ENCODE data around the gene RTN4RL2. TPM values are rescaled to one million over a fixed set of nuclear protein-coding genes. Genes with fewer than 3 reads are reported as not detected.

RTN4RL2 gene
- total RNA-seq, 1 experiment from 2014 or later = 15.5 TPM

DNA sequence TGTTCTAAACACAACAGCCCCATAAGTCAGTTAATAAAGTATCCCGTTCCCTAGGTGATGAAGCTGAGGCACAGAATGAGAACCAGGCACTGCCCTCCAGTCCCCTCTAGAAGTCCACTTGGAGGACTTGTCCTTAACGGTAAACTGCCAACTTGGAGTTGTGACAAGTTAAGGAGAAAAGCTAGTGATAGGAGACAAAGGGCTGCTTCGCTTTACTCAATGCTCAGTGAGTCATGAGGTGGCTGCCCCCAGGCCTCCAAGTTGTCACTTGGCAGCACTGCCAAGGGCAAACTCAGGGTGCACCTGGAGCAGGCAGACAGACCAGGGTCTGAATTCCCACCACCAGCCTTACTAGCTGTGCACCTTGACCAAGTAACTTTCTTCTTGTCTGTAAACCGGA lies 41.6 kb downstream of the RTN4RL2 start (continued):
- TF ChIP-seq RORB (CRISPR knock-in tag; IDR thresholded peaks at IDR 0.05) = no peak
- no peak for TF ChIP-seq PRDM15 (CRISPR knock-in tag; IDR thresholded peaks at IDR 0.05)
- no peak for TF ChIP-seq ZNF232 (CRISPR knock-in tag; IDR thresholded peaks at IDR 0.05)
- no peak for TF ChIP-seq ZNF396 (CRISPR knock-in tag; IDR thresholded peaks at IDR 0.05; ENCODE audit: borderline replicate concordance)
- TF ChIP-seq, protein P1, sequence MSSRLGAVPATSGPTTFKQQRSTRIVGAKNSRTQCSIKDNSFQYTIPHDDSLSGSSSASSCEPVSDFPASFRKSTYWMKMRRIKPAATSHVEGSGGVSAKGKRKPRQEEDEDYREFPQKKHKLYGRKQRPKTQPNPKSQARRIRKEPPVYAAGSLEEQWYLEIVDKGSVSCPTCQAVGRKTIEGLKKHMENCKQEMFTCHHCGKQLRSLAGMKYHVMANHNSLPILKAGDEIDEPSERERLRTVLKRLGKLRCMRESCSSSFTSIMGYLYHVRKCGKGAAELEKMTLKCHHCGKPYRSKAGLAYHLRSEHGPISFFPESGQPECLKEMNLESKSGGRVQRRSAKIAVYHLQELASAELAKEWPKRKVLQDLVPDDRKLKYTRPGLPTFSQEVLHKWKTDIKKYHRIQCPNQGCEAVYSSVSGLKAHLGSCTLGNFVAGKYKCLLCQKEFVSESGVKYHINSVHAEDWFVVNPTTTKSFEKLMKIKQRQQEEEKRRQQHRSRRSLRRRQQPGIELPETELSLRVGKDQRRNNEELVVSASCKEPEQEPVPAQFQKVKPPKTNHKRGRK (CRISPR knock-in tag; IDR thresholded peaks at IDR 0.05; ENCODE audit: borderline replicate concordance) = no peak
- TF ChIP-seq ZNF263 (CRISPR knock-in tag; IDR thresholded peaks at IDR 0.05; ENCODE audit: low read depth) = no peak
- TF ChIP-seq, protein P2, sequence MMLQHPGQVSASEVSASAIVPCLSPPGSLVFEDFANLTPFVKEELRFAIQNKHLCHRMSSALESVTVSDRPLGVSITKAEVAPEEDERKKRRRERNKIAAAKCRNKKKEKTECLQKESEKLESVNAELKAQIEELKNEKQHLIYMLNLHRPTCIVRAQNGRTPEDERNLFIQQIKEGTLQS (CRISPR knock-in tag; conservative IDR thresholded peaks at IDR 0.05) = no peak

DNA sequence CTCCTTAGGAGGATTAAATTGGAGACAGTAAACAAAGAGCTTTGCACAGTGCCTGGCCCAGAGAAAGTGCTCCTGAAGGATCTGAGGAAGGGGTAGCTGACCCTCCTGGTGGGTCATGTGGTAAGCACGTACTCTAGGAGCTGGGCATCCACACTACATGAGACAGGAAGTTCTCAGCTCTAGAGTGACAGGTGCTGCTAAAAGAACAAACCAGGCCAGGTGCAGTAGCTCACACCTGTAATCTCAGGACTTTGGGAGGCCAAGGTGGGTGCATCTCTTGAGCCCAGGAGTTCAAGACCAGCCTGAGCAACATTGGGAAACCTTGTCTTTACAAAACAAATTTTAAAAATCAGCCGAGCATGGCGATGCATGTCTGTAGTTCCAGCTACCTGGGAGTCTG lies 42.0 kb downstream of the RTN4RL2 start:
- ATAC-seq (no peak), DNase-seq (ENCODE audit: low spot score) (no peak)
- H3K27ac Mint-ChIP-seq = 0 out of 2 replicates have a peak overlapping the region, but pooled peaks have one; percentile 15
- no peaks in the 10 kb centered on the region for H3K9me3 Mint-ChIP-seq
- peaks cover 6% of the 10 kb centered on the region for H3K36me3 Mint-ChIP-seq
- no peak for TF ChIP-seq ZNF671 (CRISPR knock-in tag; IDR thresholded peaks at IDR 0.05)
- no peak overlapping the region for H3K4me3 Mint-ChIP-seq
- ChIA-PET CTCF (interaction anchor here (0.7 to 4.8 kb wide), 10 partner anchors 10 to 284 kb away, joined by 3 to 66 read pairs (median 4); partner anchors contain the start of genes RTN4RL2 and SLC43A1), POLR2A (interaction anchor here (0.5 to 1.3 kb wide), 3 partner anchors 13 to 137 kb away, joined by 3 to 4 read pairs (median 4); partner anchors contain the start of gene SLC43A1)
- peaks cover 40% of the 10 kb centered on the region for H3K4me1 Mint-ChIP-seq
- H3K27me3 Mint-ChIP-seq (ENCODE audit: low read depth) = no peaks in the 10 kb centered on the region; the same call in 1 of the 2 replicates

DNA sequence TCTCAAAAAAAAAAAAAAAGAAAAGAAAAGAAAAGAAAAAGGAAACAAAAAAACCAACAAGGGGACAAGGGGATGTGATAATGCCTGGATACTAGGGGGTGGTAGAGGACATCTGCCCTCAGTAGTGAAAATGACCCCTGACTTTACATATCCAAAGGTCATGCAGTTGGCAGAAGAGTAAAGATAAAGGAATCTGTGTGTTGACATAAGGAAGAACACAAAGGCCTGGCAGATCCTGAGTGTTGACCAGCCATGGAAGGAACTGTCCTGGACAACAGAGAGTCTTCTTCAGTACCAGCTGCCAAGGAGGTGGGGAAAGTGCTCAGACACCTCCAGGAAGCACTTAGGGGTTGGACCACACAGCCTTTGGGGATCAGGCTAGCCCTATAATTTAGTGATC lies 42.5 kb downstream of the RTN4RL2 start:
- H3K9me3 Mint-ChIP-seq = no peaks in the 10 kb centered on the region
- peaks cover 40% of the 10 kb centered on the region for H3K4me1 Mint-ChIP-seq
- H3K4me3 Mint-ChIP-seq = no peak overlapping the region
- H3K27me3 Mint-ChIP-seq (ENCODE audit: low read depth) = no peaks in the 10 kb centered on the region; the same call in 1 of the 2 replicates
- ChIA-PET CTCF (interaction anchor here (0.6 to 4.8 kb wide), 9 partner anchors 10 to 283 kb away, joined by 3 to 66 read pairs (median 4); partner anchors contain the start of gene SLC43A1), POLR2A (interaction anchor here (0.5 to 1.3 kb wide), 3 partner anchors 12 to 137 kb away, joined by 3 to 4 read pairs (median 4); partner anchors contain the start of gene SLC43A1)
- H3K36me3 Mint-ChIP-seq = peaks cover 5% of the 10 kb centered on the region
- ATAC-seq (no peak), DNase-seq (ENCODE audit: low spot score) (no peak)
- no peak overlapping the region for H3K27ac Mint-ChIP-seq
- TF ChIP-seq ZBTB43 (CRISPR knock-in tag; IDR thresholded peaks at IDR 0.05) (no peak), E2F1 (CRISPR knock-in tag; IDR thresholded peaks at IDR 0.05) (no peak), SMAD4 (CRISPR knock-in tag; IDR thresholded peaks at IDR 0.05) (no peak), ZNF138 (CRISPR knock-in tag; conservative IDR thresholded peaks at IDR 0.05) (no peak), GABPB1 (CRISPR knock-in tag; IDR thresholded peaks at IDR 0.05) (no peak), ELF4 (CRISPR knock-in tag; IDR thresholded peaks at IDR 0.05; ENCODE audit: low read depth) (no peak), JAZF1 (CRISPR knock-in tag; IDR thresholded peaks at IDR 0.05) (no peak), OVOL2 (CRISPR knock-in tag; IDR thresholded peaks at IDR 0.05; ENCODE audit: borderline replicate concordance) (no peak), ZBTB21 (CRISPR knock-in tag; IDR thresholded peaks at IDR 0.05; ENCODE audit: borderline replicate concordance) (no peak), ETV6 (CRISPR knock-in tag; IDR thresholded peaks at IDR 0.05) (no peak)
- TF ChIP-seq, protein P3, sequence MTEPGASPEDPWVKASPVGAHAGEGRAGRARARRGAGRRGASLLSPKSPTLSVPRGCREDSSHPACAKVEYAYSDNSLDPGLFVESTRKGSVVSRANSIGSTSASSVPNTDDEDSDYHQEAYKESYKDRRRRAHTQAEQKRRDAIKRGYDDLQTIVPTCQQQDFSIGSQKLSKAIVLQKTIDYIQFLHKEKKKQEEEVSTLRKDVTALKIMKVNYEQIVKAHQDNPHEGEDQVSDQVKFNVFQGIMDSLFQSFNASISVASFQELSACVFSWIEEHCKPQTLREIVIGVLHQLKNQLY (CRISPR knock-in tag; IDR thresholded peaks at IDR 0.05) = no peak
- TF ChIP-seq, protein P4, sequence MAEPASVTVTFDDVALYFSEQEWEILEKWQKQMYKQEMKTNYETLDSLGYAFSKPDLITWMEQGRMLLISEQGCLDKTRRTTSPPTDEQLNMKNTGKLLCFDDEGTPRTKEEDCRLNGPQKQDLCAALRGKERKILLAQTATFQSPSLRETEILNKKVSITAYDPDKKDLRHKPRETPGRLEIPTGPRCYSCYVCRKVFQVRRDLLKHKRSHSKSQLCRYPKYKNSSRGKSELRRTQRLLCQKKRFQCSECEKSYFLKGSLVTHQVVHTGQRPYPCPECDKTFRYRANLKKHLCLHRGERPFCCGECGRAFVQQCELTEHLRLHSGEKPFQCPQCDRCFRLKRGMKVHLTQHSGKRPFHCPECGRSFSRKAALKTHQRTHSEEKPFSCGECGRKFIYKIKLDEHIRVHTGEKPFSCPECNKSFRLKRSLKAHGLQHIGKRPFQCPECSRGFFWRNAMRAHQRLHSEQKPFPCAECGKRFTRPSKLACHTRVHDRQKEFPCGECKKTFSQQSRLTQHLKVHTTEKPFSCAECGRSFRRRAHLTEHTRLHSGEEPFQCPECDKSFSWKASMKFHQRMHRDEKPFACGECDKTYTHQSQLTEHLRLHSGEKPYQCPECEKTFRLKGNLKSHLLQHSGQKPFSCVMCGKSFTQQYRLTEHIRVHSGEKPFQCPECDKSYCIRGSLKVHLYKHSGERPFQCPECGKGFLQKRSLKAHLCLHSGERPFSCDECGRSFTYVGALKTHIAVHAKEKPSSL (CRISPR knock-in tag; conservative IDR thresholded peaks at IDR 0.05) = no peak

All from WTC11 (cell line).